Activated B cell treated with CpG ODN at 0.5 μM for 24 hours (primary cell): Measurements from ENCODE around the gene DNAJC5G. TPM values are rescaled to one million over a fixed set of nuclear protein-coding genes. Genes with fewer than 3 reads are reported as not detected.

Source experiments
- ATAC-seq: fragments of 200-7000 bp; cut with Tn5 transposase; one replicate; pipeline ENCODE4 v1.10.0; 2021; ENCODE audit warnings: low read depth, mild to moderate bottlenecking, moderate library complexity
- CTCF ChIA-PET: fragments of 350-600 bp; sonication (Branson Sonifier 250); formaldehyde crosslinking; loops from one replicate; lab custom pipeline; 2021; ENCODE audit warnings: antibody characterized with exemption; lab: Charles Lee
- POLR2A ChIA-PET: fragments of 350-600 bp; sonication (Branson Sonifier 250); formaldehyde crosslinking; loops from one replicate; lab custom pipeline; 2021; ENCODE audit warnings: antibody characterized with exemption; lab: Charles Lee
- DNase-seq: peaks from one replicate; pipeline ENCODE4 v3.0.0; 2022
- H3K27ac Mint-ChIP-seq: one replicate; pipeline ENCODE4 v1.8.0; 2020; ENCODE audit warnings: mixed read lengths
- H3K27me3 Mint-ChIP-seq: one replicate; pipeline ENCODE4 v1.8.0; 2021; ENCODE audit warnings: mixed read lengths
- H3K36me3 Mint-ChIP-seq: one replicate; pipeline ENCODE4 v1.8.0; 2021; ENCODE audit warnings: low read depth, mixed read lengths
- H3K4me1 Mint-ChIP-seq: one replicate; pipeline ENCODE4 v1.8.0; 2021; ENCODE audit warnings: mixed read lengths
- H3K4me3 Mint-ChIP-seq: one replicate; pipeline ENCODE4 v1.8.0; 2020; ENCODE audit warnings: mild to moderate bottlenecking, mixed read lengths
- H3K9me3 Mint-ChIP-seq: one replicate; pipeline ENCODE4 v1.8.0; 2020; ENCODE audit warnings: mixed read lengths
- intact Hi-C: fragments of 100-400 bp; cut with micrococcal nuclease; formaldehyde crosslinking; loops from one replicate; pipeline ENCODE4 v1.15.1; 2024
- total RNA-seq: library from RNA; stranded (reverse); gene quantifications from 2 replicates; pipeline ENCODE4 v1.2.3, GENCODE V29; 2022
- TF ChIP-seq, protein P1 (sequence below): fragments of 200-600 bp; IDR thresholded peaks from one replicate; pipeline ENCODE4 v1.8.0; 2022; ENCODE audit warnings: antibody characterized with exemption, mild to moderate bottlenecking

Gene DNAJC5G
- total RNA-seq, 1 donor from 2014 or later: not detected

DNA sequence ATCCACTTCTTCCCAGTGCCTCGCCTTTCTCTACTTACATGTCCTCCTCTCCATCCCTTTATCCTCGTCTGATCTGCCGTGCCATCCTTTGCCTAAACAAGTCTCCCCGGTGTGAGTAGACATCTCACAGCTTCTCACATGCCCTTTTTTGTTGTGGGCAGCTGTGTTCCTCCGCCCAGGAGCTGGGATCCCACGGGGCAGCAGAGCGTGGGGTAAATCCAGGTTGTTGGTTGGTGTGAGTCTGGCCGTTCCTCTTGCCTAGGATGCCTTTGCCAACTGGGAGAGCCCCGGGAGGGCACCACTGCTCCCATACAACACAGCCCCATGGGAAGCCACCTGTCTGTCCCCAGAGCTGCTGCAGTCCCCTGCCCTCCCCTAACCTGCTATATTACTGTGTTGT, 34.8 kb upstream of the DNAJC5G start:
- DNase-seq (no peak), ATAC-seq (no peak)
- POLR2A ChIA-PET: interaction anchor here (1.0 kb wide), 1 partner anchor 28 kb away, joined by 3 read pairs; the partner anchor contains the start of genes ATRAID and SLC5A6
- Mint-ChIP-seq H3K9me3 (no peaks in the 10 kb centered on the region), H3K36me3 (peaks cover 91% of the 10 kb centered on the region), H3K4me3 (no peak overlapping the region), H3K27ac (no peak overlapping the region), H3K27me3 (no peaks in the 10 kb centered on the region), H3K4me1 (no peaks in the 10 kb centered on the region)
- CTCF ChIA-PET: no interaction called here
- intact Hi-C loops: no loop called here
- TF ChIP-seq, protein P1, sequence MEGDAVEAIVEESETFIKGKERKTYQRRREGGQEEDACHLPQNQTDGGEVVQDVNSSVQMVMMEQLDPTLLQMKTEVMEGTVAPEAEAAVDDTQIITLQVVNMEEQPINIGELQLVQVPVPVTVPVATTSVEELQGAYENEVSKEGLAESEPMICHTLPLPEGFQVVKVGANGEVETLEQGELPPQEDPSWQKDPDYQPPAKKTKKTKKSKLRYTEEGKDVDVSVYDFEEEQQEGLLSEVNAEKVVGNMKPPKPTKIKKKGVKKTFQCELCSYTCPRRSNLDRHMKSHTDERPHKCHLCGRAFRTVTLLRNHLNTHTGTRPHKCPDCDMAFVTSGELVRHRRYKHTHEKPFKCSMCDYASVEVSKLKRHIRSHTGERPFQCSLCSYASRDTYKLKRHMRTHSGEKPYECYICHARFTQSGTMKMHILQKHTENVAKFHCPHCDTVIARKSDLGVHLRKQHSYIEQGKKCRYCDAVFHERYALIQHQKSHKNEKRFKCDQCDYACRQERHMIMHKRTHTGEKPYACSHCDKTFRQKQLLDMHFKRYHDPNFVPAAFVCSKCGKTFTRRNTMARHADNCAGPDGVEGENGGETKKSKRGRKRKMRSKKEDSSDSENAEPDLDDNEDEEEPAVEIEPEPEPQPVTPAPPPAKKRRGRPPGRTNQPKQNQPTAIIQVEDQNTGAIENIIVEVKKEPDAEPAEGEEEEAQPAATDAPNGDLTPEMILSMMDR: no peak

DNA sequence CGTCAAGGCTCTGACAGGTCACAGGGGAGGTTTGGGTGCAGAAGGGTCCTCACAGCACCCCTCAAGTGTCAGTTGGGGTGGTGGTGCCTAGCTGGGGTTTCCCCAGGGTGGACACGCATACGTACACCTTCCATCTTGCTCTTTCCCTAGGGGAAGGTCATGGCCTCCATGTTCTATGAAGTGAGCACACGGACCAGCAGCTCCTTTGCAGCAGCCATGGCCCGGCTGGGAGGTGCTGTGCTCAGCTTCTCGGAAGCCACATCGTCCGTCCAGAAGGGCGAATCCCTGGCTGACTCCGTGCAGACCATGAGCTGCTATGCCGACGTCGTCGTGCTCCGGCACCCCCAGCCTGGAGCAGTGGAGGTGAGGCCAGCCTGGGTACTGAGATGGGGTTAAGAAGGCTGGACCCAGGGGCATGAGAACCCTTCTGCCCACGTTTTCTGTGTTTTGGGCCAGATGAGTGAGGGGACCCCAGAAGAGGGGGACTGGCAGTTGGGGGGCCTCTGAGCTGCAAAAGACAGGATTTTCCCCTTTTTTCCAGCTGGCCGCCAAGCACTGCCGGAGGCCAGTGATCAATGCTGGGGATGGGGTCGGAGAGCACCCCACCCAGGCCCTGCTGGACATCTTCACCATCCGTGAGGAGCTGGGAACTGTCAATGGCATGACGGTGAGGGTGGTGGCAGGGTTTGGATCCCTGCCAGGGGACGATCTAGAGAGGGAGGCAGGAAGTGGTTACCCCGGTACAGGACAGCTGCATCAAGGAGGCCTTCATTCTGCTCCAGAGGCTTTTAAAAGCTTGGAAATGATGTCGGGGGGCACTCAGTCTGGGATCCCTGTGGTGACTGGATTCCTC, 33.2 kb upstream of the DNAJC5G start:
- ATAC-seq (no peak), DNase-seq (no peak)
- ChIA-PET CTCF (interaction anchor here (1.3 kb wide), 1 partner anchor 38 kb away, joined by 3 read pairs; no protein-coding TSS in a partner anchor), POLR2A (interaction anchor here (0.5 kb wide), 1 partner anchor 185 kb away, joined by 3 read pairs; no protein-coding TSS in a partner anchor)
- TF ChIP-seq, protein P1: no peak
- Mint-ChIP-seq H3K4me1 (no peaks in the 10 kb centered on the region), H3K27me3 (no peaks in the 10 kb centered on the region), H3K27ac (no peak overlapping the region), H3K4me3 (no peak overlapping the region), H3K36me3 (peaks cover 76% of the 10 kb centered on the region), H3K9me3 (no peaks in the 10 kb centered on the region)
- intact Hi-C loops: no loop called here

DNA sequence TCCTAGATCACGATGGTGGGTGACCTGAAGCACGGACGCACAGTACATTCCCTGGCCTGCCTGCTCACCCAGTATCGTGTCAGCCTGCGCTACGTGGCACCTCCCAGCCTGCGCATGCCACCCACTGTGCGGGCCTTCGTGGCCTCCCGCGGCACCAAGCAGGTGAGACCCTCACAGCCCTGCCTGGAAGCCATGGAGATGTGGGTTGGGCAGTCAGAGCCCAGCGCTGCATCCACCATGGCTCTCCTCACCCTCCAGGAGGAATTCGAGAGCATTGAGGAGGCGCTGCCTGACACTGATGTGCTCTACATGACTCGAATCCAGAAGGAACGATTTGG, 32.6 kb upstream of the DNAJC5G start:
- Mint-ChIP-seq H3K9me3 (no peaks in the 10 kb centered on the region), H3K36me3 (peaks cover 70% of the 10 kb centered on the region), H3K27me3 (no peaks in the 10 kb centered on the region), H3K4me1 (no peaks in the 10 kb centered on the region), H3K27ac (no peak overlapping the region), H3K4me3 (no peak overlapping the region)
- intact Hi-C loops: no loop called here
- DNase-seq: no peak
- TF ChIP-seq, protein P1: no peak
- ATAC-seq: no peak
- CTCF ChIA-PET: no interaction called here
- POLR2A ChIA-PET: no interaction called here

DNA sequence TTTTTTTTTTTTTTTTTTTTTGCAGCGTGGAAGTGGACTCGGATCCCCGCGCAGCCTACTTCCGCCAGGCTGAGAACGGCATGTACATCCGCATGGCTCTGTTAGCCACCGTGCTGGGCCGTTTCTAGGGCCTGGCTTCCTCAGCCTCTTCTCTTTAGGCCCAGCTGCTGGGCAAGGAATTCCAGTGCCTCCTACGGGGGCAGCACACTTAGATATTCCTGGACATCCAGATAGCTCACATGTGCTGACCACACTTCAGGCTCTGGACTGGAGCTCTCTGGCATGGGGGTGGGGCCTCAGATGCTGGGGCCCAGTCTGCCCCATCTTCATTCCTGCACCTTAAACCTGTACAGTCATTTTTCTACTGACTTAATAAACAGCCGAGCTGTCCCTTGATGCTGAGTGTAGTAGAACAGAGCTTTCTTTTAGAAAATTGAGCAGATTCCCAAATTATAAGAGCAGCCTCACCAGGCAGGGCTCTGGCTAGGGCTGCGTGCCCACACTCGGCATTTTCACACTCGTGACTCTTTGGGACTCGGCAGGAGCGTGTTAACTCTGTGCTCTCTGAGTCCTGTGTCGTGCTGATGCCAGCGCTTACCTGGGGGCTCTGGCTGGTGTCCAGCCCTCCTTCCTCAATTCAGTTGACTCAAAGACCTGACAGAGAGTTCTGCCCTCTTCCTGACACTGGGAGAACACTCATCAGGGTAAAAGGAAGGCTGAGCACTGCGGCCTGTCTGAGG, 31.7 kb upstream of the DNAJC5G start:
- Mint-ChIP-seq H3K36me3 (peaks cover 60% of the 10 kb centered on the region), H3K4me3 (no peak overlapping the region), H3K27me3 (peaks cover 3% of the 10 kb centered on the region), H3K4me1 (no peaks in the 10 kb centered on the region), H3K9me3 (no peaks in the 10 kb centered on the region), H3K27ac (no peak overlapping the region)
- intact Hi-C loops: no loop called here
- DNase-seq: no peak
- ATAC-seq: no peak
- TF ChIP-seq, protein P1: no peak
- POLR2A ChIA-PET: no interaction called here
- CTCF ChIA-PET: no interaction called here

DNA sequence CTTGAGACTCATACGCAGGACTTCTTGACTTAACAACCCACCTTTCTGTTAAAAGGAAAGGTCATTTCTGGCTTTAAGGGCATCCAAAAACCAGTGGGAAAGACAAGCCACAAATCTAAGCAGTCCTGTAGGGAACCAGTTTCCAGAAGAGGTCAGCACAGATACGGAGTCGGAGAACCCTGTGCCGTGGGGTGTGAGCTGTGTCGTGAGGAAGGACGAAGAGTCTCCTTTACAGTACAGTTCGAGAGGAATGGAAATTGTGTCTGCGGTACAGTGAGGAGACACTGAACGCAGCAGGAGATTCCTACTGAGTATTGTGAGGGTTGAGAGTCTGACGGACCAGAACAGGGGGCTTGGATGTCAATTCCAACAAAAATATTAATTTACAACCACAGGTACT, 30.1 kb upstream of the DNAJC5G start:
- Mint-ChIP-seq H3K4me1 (no peaks in the 10 kb centered on the region), H3K27ac (no peak overlapping the region), H3K4me3 (no peak overlapping the region), H3K9me3 (no peaks in the 10 kb centered on the region), H3K36me3 (peaks cover 45% of the 10 kb centered on the region), H3K27me3 (peaks cover 3% of the 10 kb centered on the region)
- CTCF ChIA-PET: no interaction called here
- ATAC-seq: no peak
- intact Hi-C loops: no loop called here
- DNase-seq: no peak
- POLR2A ChIA-PET: interaction anchor here (0.7 kb wide), 1 partner anchor 155 kb away, joined by 9 read pairs; no protein-coding TSS in a partner anchor
- TF ChIP-seq, protein P1: no peak
